ENCODE data around the gene RCBTB2.
"Not testable (repeated sequence)": the region's sequence is repeated elsewhere in the genome, so short reads cannot be mapped to it uniquely, and the experiment has no call there.

RCBTB2 gene

DNA sequence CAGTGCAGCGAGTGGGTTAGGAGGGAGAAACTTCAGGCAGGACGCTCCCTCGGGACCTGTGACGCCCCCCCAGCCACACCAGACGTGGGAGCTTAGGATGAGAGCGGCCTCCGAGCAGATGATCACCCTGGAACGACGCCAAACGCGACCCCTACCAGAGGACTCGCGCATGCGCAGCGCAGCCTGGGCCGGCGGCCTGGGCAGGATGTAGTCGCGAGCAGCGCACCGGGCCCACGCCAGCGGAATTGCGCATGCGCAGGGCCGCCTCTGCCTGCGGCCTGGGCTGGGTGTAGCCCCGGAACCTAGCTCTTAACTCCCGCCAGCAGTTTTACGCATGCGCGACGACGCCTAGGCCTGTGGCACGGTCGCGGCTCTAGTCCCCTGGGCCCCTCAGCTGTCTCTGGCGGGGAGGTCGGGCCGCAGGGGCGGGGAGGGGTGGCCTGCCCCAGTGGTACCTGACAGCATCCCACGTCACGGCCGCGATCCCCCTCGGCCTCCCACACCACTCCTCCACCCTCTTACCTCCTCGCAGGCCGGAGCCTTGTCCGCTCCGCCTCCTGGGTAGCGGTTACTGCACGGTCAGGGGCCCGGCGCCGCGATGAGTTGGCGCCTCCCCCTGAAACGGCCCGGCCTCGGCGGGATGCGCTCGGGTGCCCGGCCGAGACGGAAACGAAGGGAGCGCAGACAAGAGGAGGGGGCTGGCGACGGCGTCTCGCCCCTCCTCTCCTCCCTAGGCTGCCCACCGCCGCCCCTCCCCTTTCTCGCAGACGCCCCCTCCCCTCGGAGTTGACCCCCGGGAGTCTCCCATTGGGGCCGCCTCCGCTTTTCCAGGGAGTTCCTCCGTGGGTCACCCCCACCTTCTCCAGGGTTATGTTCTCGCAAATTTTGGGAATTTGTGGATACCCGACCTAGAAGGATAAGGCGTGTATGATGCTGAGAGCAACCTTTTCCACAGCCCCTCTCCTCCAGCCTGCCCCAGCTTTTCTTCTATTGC, at the start of gene RCBTB2:
RCBTB2 (minus strand) TSS at position 575 of the 994 bp plus-strand sequence. CDS start 11,141 bp downstream, outside the sequence.
- peak; percentile 99 for DNase-seq (ENCODE audit: low read depth in 2 of 2)

DNA sequence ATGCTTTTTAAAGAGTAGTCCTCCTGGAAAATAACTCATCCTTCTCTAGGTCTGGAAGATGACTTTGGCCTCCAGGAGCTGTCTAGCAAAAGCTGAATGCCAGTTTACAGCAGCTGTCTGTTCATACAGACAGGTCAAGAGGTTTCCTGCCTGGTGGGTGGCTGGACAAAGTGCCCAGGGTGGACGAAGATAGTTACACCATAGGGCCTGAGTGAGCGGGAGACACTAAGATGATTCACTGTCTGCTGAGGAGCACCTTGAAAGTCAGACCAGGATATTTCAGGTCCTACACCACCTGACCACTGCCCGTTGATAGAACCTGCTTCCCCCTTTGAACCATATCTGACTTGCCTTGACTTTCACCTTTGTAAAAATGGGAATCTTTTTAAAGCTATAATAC, 49.2 kb upstream of the RCBTB2 start:
- DNase-seq (ENCODE audit: low read depth in 2 of 2) = no peak

DNA sequence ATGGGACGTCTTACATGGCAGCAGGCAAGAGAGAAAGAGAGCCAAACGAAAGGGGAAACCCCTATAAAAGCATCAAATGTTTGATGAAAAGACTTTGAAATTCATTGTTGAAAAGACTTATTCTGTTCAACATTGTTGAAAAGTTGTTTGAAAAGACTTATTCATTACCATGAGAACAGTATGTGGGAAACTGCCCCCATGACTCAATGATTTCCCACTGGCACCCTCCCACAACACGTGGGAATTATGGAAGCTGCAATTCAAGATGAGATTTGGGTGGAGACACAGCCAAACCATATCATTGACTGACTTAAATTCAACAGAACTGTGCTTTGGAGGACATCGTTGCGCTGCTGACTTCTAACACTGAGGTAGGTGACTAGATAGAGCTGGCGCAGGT, 48.0 kb upstream of the RCBTB2 start:
- DNase-seq (ENCODE audit: low read depth in 2 of 2) = no peak

DNA sequence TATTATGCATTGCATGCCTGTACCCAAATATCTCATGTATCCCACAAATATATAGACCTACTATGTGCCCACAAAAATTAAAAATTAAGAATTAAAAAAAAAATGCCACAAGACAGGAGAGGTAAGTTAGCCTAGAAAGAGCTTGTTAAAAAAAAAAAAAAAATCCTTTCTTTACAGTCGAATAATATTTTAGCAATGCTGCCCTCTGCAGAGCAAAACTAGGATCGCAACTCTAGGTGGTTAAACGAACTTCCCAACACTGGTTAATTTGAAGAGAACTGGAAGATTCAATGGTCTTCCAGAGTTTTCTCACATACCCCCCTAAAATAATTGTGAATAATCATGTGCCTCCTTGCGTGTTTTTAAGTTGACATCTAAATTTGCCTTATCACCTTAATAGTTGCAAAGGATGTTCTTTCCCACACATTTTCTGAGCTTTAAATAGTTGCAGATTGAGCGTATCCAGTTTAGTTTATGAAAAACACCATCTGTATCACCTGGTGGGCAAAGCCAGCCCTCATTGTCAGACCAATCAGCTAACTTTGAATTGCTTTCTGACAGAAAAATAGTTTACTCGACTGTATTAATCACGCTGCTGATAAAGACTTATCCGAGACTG, 47.4 kb upstream of the RCBTB2 start:
- DNase-seq (ENCODE audit: low read depth in 2 of 2) = peak; percentile 36 to 57

DNA sequence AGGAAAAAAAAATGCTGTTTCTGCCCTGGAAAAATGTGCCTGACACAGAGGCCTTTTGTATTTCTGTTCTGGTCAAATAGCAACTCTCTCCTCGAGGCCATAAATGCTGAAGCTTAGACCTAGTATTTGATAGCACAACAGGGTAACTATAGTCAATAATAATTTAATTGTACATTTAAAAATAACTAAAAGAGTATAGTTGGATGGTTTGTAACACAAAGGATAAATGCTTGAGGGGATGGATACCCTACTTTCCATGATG, 47.0 kb upstream of the RCBTB2 start:
- DNase-seq (ENCODE audit: low read depth in 2 of 2) = not testable (repeated sequence)

DNA sequence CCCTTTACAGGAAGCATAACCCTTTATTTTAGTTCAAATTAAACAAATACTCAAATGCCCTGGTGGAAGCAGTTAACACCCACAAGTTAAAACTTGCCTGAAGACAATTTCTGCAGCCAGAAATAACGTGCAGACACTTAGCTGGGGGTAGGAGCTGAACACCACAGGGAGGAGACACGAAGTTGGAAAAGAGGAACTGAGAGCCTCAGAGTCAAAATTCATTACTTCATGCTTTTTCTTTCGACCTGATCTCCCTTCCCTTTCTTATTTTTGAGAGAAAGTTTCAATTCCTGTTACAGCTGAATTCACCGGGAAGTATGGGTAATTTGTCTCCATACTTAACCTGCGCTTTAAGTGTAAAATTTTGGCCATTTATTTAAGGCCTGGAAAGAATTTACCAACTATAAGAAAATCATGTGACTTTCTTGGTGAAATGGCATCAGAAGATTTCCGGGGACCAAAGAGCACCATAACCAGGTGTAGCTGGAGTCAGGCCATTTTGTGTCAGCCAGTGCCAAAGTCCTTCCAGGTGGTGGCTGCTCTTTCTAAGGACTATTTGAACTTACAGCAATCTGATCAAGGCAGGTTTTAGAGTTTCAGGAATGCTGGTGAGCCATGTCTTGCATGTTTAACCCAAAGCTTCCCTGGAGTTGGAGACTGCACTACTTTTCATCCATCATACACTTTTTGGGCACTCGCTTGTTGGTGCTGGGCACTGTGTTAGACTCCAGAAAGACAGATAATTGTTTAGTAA, 46.5 kb upstream of the RCBTB2 start:
- no peak for DNase-seq (ENCODE audit: low read depth in 2 of 2)

DNA sequence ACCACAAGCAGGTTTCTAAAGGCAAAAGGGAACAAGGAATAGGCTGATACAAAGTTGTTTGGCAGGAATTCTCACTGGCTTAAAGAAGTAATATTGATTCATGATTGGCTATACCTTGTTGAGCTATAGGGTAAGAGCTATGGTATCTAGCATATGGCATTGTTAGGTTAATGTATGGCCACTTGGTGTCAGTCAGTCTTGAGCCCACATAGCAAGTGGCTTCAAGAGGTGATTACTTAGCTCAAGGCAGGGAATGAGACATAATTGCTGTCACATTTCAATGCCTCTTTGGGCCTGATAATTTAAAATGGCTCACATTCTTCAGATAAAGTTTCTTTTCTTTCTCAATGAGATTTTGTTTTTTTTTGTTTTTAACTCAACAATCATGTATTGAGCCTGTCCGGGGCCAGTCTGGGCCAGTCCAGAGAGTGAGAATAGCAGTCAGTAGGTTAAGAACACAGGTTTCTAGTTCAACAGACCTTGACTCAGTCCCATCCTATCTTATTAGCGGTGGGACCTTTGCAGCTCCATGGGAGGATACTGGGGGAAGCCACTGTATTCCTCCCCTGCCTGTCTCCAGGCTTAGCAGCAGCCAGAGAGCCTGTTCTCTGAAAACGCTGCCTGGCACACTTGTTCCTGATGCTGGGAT, 45.8 kb upstream of the RCBTB2 start:
- DNase-seq (ENCODE audit: low read depth in 2 of 2) = no peak

DNA sequence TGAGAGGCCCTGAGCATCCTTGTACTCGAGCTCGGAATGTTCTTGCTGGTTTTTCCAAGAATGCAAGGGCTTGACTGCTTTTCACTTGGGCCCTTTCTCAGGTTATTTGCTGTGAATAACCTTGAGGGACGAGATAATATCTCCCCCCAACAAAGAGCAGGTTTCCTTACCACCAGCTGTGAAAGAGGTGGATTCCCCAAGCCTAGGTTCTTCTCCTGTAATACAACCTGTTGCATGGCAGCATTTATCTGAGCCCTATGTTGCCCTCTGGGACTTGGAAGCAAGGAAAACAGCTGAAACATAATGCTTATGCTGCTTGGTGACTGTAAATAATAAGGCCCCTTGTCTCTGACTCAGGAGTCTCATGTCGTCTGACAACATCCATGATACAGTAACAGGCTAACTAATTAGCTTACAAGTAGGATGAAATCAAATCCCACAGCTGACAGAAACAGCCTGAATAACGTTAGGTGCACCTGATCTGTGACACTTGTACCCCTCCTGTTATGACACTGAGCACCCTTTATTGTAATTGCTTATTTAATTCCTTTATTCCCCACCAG, 43.6 kb upstream of the RCBTB2 start:
- DNase-seq (ENCODE audit: low read depth in 2 of 2) = no peak

DNA sequence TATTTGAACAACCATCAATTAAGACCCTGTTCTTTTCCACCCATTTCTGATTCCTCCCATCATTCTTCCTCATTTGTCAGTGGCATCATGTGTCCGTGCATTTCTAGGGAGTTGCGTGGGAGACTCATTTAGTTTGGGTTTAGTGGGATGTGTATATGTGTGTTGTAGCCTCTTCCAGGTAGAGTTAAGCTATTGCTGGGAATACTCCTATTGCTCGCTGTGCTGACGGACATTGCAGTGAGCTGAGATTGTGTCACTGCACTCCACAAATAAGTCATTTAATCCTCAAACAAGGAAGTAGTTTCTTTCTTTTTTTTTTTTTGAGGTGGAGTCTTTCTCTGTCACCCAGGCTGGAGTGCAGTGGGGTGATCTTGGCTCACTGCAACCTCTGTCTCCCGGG, 42.2 kb upstream of the RCBTB2 start:
- no peak for DNase-seq (ENCODE audit: low read depth in 2 of 2)

DNA sequence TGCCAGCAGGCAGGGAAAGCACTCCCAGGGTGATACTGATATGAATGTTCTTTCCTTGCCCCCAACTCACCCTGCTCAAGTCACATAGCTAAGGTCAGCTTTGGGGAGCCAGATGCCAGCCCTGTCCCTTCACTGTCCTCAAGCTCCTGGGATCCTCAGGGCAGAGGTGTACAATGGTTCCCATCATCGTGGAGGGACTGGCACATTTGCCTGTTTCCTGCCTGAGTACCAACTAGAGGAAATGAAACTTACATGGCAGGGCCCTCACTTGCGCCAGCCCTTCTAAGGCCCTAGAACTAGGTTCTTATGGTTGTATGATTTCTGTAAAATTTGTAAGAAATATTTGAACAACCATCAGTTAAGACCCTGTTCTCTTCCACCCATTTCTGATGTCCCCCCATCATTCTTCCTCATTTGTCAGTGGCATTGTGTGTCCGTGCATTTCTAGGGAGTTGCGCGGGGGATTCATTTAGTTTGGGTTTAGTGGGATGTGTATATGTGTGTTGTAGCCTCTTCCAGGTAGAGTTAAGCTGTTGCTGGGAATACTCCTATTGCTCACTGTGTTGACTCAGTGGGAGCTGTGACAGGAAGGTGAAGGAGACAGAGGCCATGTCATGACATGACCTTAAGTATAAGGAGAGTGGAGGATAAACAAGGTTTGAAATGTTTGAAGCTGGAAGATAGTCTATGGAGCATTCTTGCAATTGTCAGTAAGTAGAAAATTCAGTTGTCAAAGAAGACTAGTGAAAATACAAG, 41.3 kb upstream of the RCBTB2 start:
- DNase-seq (ENCODE audit: low read depth in 2 of 2) = no peak

DNA sequence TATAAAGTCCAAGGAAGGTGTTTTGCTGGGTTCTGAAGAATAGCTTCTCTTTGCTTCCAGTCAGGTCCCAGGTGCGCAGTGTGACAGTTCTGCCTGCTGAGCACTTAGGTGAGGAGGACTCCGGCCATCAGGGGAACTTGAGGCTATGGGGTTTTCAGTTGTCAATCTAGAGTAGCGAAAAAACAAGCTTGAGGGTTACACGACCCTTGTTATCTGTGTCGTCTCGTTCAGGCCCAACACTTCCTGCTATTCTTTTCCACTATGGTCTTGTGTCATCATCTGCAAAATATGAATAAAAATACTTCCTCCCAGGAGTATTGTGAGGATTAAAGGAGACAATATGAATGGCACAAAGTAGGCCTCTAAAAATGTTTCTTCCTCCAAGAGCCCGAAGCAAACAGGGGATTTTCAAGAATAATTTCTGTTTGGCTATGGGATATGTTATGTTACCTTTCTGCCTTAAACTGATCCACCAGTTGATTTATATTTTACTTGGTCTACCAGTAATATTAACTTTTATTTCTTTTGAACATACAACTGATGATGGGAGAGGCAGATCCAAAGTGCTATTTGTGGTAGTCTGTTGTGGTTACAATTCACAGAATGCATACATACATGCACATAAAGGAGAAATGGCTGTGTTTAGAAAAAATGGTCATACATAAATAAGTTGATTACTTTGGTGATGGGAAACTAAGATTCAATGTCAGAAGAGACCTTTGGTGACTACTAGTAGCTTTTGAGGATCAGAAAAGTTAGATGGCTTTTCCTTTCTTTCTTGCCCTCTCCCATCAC, 40.5 kb upstream of the RCBTB2 start:
- DNase-seq (ENCODE audit: low read depth in 2 of 2) = no peak

DNA sequence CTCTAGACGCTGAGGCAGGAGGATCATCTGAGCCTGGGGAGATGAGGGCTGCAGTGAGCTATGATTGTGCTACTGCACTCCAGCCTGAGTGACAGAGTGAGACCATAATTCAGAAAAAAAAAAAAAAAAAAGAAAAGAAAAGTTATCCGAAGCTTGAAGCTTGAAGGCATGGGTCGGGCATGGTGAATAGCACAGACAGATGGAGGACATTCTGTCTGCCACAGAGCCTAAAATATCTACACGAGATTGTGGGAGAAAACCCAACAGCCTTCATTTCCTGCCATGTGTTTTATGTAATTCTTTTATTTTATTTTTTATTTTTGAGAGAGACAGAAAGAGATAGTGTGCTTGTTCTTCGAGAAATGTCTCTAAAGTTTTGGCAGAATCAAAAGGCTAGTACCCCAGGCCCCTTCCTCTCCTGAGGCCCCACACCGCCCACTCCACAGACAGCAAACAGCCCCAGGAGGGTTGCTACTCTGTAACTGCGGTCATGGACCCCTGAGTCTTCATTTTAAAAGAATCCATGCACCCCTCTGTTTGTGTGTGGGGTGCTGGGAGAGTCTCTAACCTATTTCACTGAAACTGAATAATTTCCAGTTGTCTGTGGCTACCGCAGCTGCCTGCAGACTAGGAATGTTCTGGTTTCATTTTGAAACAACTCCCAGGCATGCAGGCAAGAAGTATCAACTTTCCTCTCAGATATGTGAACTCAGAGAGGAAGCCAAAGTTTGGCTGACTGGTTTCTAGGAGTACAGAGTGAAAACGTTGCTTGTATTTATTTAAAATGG, 38.4 kb upstream of the RCBTB2 start:
- DNase-seq (ENCODE audit: low read depth in 2 of 2) = no peak

DNA sequence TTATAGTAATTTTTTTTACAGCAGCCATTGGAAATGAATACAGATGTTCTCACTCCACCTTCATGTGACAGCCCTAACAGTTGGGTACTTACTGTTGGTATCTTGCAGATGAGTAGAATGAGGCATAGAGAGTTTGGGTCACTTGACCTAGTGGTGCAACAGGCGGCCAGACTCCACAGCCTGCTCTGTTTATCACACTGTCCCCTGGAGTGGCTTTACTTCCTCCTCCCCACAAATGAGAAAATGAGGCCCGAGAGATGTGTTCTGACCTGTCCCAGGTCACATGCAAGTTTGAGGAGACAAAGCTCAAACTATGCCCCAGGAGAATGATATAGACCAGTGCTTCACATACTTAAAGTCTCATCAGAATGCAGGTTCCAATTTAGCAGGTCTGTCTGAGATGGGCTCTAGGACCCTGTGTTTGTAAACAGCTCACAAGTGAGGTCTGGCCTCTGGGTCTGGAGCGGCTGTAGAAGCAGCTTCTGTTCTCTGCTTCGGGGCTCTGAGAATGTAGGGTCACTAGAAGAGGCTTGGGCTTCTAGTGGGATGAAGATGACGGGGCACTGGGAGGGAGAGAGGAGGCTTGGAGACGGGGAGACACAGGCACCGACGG, 37.4 kb upstream of the RCBTB2 start:
- no peak for DNase-seq (ENCODE audit: low read depth in 2 of 2)

DNA sequence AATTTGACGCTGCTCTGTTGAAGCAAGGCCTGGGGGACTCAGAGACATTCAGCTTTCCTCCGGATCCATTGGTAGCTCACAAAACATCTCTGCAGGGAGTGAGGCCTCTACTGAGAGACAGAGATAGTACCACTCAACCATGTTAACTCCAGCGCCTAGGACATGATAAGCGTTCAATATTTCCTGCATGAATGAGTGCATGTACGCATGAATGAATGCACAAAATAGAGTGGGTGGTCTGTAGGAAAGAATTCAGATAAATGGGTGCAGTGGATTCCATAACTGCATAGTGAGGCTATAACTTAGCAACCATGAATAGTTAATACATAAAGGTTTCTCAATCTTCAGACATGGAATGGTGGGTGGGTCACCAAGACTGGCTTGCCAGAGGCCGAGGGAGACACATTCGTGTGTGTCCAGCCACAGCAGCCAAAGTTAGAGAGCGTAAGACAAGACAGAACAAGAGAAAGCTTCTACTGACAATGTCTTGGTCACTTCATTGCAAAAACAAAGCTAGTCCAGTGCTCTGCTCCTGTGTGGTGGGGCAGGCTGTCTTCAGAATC, 36.3 kb upstream of the RCBTB2 start:
- no peak for DNase-seq (ENCODE audit: low read depth in 2 of 2)

DNA sequence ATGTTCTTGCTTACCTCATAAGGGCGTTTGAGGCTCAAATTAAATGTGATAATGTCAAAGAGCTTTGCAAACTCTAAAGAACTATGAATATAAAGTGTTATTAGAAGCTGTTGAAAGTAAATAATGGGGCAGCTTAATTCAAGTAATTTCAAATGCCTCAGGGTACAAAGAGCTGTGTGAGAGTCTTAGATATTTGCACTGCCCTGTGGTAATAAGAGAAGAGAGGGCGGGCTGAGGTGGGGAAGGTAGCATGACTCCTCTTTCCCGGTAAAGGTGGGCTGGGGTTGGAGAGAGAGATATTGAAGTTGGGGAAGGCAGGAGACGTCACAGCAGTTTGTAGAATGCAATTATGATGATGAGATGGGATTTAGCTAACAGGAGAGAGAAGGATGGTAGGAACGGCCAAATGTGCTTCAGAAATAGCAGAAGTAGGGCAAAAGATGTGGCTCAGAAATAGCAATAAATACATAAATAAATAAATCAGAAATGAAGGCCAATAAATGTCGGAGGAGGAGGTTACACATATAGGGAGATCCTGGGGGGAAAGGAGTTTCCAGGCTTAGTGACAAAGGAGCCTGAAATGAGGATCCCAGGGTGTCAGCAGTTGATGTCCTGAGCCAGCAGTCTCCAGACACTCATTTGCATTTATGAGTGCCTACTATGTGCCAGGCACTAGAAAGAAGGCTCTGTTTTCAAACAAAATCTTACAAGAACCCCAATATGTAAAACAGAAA, 35.7 kb upstream of the RCBTB2 start:
- no peak for DNase-seq (ENCODE audit: low read depth in 2 of 2)

DNA sequence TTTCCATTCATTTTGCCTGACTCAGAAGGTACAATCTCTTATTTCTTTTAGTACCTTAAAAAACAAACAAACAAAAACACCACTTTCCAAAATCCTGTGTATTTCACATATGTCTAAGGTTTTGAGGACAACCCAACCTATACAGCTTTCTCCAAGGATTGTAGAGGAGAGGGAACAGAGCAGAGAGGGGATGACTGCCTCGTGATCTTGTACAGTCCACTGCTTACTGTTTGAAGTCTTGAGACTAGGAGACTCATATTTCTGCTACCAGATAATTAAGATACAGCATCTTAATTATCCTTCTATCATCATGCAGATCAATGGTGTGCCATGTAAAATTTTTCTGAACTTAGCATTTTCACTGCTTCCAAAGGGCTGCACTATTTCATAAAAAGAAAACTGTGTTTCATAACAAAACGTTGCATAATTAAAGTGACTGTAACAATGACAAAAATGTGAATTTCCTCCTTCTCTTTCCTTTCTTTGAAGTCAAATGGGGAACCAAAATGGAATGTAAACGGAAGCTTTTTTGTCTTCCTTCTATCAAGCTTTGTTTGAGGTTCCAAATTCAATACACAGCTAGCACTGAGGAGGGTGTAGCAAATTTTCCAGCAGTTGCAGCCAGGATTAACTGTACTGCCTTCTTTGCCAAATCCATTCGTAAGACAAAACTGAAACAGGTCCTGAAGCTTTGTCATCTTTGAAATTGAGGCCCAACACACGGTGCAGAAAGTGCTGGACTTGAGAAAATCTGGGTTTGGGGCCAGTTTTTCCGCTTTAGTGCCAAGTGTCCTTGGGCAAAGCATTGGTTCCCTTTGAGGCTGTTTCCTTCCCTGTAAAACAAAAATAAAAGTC, 34.9 kb upstream of the RCBTB2 start:
- DNase-seq (ENCODE audit: low read depth in 2 of 2) = no peak

DNA sequence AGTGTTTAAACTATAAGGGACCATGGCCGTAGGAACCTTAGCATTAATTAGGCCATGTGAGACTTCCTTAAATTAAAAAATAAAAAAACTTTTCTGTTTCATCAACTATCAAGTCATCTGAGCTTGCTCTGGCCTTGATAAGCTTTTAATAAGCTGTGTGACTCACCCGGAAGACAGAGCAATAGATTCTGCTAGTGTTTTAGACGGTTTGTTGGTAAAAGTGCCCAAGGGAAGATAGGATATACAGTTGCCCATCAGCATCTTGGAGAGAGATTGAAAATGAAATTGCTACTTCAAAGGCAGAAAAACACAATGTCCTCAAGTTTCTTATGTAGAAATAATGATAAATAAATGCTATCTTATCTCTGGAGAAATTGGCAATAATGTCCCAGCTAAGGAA, 31.2 kb upstream of the RCBTB2 start:
- no peak for DNase-seq (ENCODE audit: low read depth in 2 of 2)
